Hematopoietic multipotent progenitor cell treated with erythropoietin and hydrocortisone succinate and interleukin-3 and kit ligand, for 15 days (in vitro differentiated cells): ENCODE data around the gene NBPF1.
"Not testable (repeated sequence)": the region's sequence is repeated elsewhere in the genome, so short reads cannot be mapped to it uniquely, and the experiment has no call there.

Source experiments
- DNase-seq: peaks from one replicate; pipeline ENCODE4 v3.0.0-alpha.2; 2015; ENCODE audit warnings: low spot score

Gene NBPF1

DNA sequence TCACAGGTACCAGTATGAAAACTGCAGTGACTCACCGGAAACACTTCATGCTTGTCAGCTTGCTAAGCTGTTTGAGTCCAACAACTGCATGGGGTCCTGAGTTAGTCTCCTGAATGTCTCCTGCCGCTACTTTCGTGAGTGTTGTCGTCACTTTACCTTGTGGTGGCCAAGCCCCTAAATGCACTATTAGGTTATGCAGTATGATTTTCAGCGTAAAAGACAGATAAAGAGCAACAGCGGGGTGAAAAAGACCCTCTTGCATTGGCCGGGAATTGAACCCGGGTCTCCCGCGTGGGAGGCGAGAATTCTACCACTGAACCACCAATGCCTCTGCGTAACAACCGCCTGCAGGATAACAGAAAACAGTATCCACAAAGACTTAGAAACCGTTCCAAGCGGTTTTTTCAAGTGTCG is 67.7 kb downstream of the NBPF1 start:
- DNase-seq = not testable (repeated sequence)

DNA sequence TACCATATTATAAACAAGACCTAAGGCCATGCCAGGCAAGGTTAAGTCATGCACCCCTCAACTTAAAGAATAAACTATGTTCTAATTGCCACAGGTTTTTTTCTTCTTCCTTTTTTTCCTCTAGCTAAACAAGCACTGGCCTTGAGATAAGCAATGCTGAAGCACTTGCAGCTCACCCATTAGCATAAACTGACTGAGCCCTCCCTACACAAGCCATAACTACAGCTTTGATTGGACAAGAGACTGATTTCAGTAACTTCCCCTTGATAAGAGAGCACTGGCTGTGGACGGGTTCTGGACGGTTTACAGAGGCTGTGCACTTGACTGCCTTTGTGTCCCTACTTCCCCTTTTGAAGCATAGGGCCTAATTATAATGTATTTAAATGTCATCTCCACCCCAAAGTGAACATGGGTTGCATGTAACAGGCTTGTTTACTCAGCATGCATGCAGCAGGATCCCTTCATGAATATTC is 72.9 kb downstream of the NBPF1 start:
- DNase-seq = not testable (repeated sequence)

- DNase-seq = not testable (repeated sequence)
These were observed 75.8 kb downstream of the NBPF1 start for GRCh38 chr1:16537528-16537927.

- not testable (repeated sequence) for DNase-seq
These were observed 76.6 kb downstream of the NBPF1 start for GRCh38 chr1:16536796-16537195.

GRCh38 chr1:16535898-16536297 is 77.5 kb downstream of the NBPF1 start:
- DNase-seq = not testable (repeated sequence)

DNA sequence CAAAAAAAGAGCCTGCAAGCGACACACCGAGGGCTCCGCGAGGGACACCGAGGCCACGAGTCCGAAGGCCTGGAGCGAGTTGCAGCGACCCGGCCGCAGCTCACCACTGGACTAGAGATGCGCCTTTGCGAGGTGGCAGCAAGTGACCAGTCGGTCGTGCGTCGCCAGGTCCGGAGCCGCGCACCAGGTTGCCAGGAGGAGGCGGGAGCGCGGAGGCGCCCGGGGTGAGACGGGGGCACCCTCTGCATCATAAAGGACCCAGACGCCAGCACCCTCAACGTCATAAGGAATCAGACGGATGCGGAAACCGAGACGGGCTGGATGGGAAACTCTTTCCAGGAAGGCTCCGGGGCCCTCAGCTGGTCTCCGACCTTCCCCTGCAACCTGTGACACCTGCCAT is 77.9 kb downstream of the NBPF1 start:
- DNase-seq = not testable (repeated sequence)

- DNase-seq = not testable (repeated sequence)
These were observed 78.4 kb downstream of the NBPF1 start for GRCh38 chr1:16534829-16535456.

DNA sequence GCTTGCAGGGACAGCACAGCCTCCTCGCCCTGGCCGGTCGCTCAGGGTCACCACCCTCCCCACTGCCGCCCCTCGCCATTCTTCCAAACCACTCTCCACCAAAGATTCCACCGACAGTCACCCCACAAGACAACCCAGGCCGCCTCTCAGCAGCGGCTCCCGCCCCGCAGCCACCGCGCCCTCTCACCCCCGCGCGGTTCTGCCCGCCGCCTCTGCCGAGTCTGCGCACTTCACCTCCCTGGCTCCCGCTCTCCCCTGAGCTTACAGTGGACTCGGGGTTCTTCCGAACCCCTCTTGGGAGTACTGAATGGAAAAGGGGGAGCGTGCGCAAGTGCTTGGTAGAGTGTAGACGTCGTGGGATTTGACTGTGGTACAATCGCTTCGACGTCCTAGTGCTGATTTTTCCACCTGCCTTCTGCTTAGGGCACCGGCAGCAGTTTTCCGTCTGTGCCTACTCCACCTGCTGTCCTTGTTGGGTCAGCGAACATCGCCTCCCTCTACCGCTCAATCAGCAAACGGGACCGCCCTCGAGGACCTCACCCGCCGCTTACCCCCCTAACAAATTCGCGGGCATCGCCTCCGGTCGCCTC is 79.0 kb downstream of the NBPF1 start:
- DNase-seq = not testable (repeated sequence)

- not testable (repeated sequence) for DNase-seq
These were observed 81.0 kb downstream of the NBPF1 start for GRCh38 chr1:16532235-16532991.

DNA sequence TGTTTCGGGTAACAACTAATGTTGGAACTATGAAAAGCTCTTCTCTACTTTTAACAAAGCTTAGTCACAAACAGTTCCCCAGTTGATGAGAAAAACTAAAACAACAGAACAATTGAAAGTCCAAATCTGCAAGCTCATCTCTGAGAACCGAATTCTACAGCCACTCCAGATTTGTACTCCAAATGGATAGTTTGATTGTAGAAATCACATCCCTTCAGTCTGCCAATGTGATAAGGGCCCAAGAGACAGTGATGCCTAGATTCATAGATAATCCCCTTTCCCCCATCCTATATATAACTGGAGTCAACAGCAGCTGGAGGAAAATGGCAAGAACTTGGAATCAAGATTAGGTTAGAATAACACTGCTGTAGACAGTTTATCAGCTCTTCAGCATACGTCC is 85.0 kb downstream of the NBPF1 start:
- DNase-seq = not testable (repeated sequence)

GRCh38 chr1:16525769-16526168 is 87.6 kb downstream of the NBPF1 start:
- DNase-seq = not testable (repeated sequence)

GRCh38 chr1:16521679-16522078 is 91.7 kb downstream of the NBPF1 start:
- DNase-seq = not testable (repeated sequence)

- no peak for DNase-seq
These were observed 92.1 kb downstream of the NBPF1 start for GRCh38 chr1:16521288-16521583.

- DNase-seq = not testable (repeated sequence)
These were observed 92.7 kb downstream of the NBPF1 start for GRCh38 chr1:16520435-16521287.

DNA sequence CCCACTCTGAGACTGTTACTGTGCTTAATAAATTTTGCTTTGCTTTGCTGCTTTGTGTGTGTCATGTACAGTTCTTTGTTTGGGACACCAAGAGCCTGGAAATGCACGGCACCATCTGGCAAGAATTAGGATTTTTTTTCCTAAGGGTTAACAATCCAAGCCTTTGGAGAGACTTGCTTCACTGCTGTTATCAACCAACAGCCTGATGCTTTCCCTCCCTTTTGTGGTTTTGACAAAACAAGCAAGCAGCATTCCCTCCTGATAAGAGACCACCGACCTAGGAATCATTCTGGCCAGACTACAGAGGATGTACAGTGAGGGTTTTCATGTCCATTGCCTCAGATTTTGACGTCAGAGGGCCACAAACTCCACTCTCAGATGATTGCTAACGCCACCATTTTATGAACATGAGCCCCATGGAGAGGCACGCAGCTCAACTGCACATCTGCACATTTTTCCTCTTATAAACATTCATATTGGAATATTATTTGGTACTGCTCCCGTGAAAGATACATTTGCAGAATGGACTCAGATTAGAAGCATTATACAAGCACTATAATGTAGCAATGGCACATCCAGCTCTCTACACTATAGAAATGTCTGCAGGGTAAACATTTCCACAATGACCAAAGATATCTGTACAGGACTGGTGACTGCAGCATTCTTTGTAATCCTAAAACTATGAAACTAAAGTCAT is 94.0 kb downstream of the NBPF1 start:
- not testable (repeated sequence) for DNase-seq

GRCh38 chr1:16518913-16519254 is 94.5 kb downstream of the NBPF1 start:
- not testable (repeated sequence) for DNase-seq

- DNase-seq = not testable (repeated sequence)
These were observed 96.5 kb downstream of the NBPF1 start for GRCh38 chr1:16516694-16517410.

DNA sequence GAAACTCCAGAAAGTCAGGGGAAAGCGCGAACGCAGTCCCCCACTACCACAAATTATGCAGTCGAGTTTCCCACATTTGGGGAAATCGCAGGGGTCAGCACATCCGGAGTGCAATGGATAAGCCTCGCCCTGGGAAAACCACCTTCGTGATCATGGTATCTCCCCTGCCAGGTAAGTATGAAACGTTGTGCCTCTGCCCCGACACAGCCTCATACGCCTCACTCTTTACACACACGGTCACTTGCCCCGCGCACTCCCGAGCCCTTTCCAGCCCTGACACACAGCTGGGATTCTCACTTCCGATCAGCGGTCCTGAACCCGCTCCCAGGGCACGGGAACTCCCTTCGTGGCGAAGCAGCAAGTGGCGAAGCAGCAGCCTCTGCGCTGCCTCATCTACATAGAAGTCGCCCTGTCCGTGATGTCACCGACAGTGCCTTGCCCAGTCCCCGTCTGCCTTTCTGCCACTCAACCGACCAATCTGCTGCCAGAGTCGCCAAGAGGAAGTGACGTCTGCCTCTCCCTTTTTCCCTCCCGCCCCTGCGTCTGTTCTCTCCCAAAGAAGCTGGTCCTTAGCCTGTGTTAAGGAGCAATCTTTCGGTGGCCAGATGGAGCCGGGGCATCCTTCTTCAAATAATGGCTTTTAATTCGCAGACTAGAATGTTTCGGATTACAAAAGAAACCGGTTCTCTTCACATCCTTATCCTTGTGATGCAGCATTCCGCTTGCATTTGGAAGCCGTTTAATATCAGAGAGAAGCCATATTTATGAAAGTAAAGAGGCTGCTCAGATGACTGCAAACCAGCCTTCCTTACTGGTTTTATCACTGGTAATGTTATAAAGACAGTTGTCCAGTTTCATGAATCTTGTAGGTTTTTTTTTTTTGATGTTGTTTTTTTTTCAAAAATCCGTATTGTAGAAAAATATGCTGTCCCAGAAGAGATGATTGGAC is 99.0 kb downstream of the NBPF1 start, which contains the start of gene RNU1-1:
Gene RNU1-1 (minus strand): TSS at position 179 of the 949 bp plus-strand sequence.
- DNase-seq = peak; percentile 72

- DNase-seq = peak; percentile 81
These were observed 99.8 kb downstream of the NBPF1 start for GRCh38 chr1:16513412-16514106.
